NB4 (cell line): Measurements from ENCODE around the gene TTLL1.

Experiments
- DNase-seq: peaks from one replicate; pipeline ENCODE4 v3.0.0; 2010; ENCODE audit warnings: low read depth
- H3K4me3 ChIP-seq: one replicate; pipeline ENCODE4 v1.5.1; 2011; ENCODE audit warnings: mild to moderate bottlenecking, low read depth, low read length, moderate library complexity
- CTCF ChIP-seq: IDR thresholded peaks from one replicate; pipeline ENCODE4 v1.5.1; 2012; ENCODE audit warnings: low read depth, low read length
- MAX ChIP-seq: IDR thresholded peaks from 2 replicates; pipeline ENCODE4 v1.6.1; 2011; ENCODE audit warnings: low read depth, low read length
- MYC ChIP-seq: IDR thresholded peaks from 2 replicates; pipeline ENCODE4 v1.6.1; 2011; ENCODE audit warnings: low read depth, low read length
- POLR2A ChIP-seq: IDR thresholded peaks from 2 replicates; pipeline ENCODE4 v1.6.1; 2011; ENCODE audit warnings: mild to moderate bottlenecking; ENCODE audit not compliant: insufficient read length; ENCODE audit errors: extremely low read depth

The TTLL1 gene

GRCh38 chr22:43047605-43048004 is 41.6 kb downstream of the TTLL1 start:
- no peak overlapping the region for H3K4me3 ChIP-seq
- TF ChIP-seq POLR2A (no peak), MAX (no peak), MYC (no peak), CTCF (no peak)
- no peak for DNase-seq

GRCh38 chr22:43044290-43044712 is 44.9 kb downstream of the TTLL1 start:
- no peak overlapping the region for H3K4me3 ChIP-seq

GRCh38 chr22:43042101-43042780 is 47.0 kb downstream of the TTLL1 start:
- H3K4me3 ChIP-seq, result no peak overlapping the region
- DNase-seq, result no peak
- TF ChIP-seq CTCF (no peak), MAX (no peak), MYC (no peak), POLR2A (no peak)

More at GRCh38 chr22:43044290-43044712, 44.9 kb downstream of the TTLL1 start:
- no peak for TF ChIP-seq MAX
- TF ChIP-seq CTCF, result no peak
- TF ChIP-seq MYC, result no peak
- no peak for TF ChIP-seq POLR2A
- DNase-seq, result no peak

- no peak overlapping the region for H3K4me3 ChIP-seq
- TF ChIP-seq MAX, result no peak
- no peak for TF ChIP-seq POLR2A
- no peak for TF ChIP-seq MYC
- TF ChIP-seq CTCF, result no peak
- no peak for DNase-seq
These were observed 49.4 kb downstream of the TTLL1 start for GRCh38 chr22:43039800-43040199.

- TF ChIP-seq MAX, result no peak
- no peak for TF ChIP-seq CTCF
- no peak for TF ChIP-seq MYC
- TF ChIP-seq POLR2A, result no peak
- no peak for DNase-seq
- H3K4me3 ChIP-seq, result no peak overlapping the region
These were observed 50.9 kb downstream of the TTLL1 start for GRCh38 chr22:43038325-43038724.
